Endothelial cell of hepatic sinusoid (primary cell): ENCODE results near the gene IGF2BP2.
"Not testable (repeated sequence)": the region's sequence is repeated elsewhere in the genome, so short reads cannot be mapped to it uniquely, and the experiment has no call there.

Experiments
- in situ Hi-C: cut with HindIII; loops from 2 replicates; pipeline ENCODE4 v1.10.0; 2017; ENCODE audit warnings: low sequenced_read_pairs

Gene IGF2BP2

GRCh38 chr3:185838417-185838989 lies 13.7 kb upstream of the IGF2BP2 start:
- in situ Hi-C loops: not testable (repeated sequence)

- in situ Hi-C loops: no loop called here
Measured at GRCh38 chr3:185837414-185837813, 12.6 kb upstream of the IGF2BP2 start.

- in situ Hi-C loops: no loop called here
Measured at GRCh38 chr3:185831990-185832389, 7.1 kb upstream of the IGF2BP2 start.

- in situ Hi-C loops: no loop called here
Measured at GRCh38 chr3:185831195-185831594, 6.4 kb upstream of the IGF2BP2 start.

GRCh38 chr3:185830018-185830797 lies 5.4 kb upstream of the IGF2BP2 start:
- in situ Hi-C loops: no loop called here

GRCh38 chr3:185828755-185829154 lies 3.9 kb upstream of the IGF2BP2 start:
- in situ Hi-C loops: loop anchor here (5.0 kb wide), 1 partner anchor 64 kb away; no protein-coding TSS in a partner anchor

- in situ Hi-C loops: loop anchor here (5.0 kb wide), 1 partner anchor 65 kb away; no protein-coding TSS in a partner anchor
Measured at GRCh38 chr3:185827595-185828344, 2.9 kb upstream of the IGF2BP2 start.

- in situ Hi-C loops: loop anchor here (5.0 kb wide), 1 partner anchor 66 kb away; no protein-coding TSS in a partner anchor
Measured at GRCh38 chr3:185825639-185826481, 1.0 kb upstream of the IGF2BP2 start.

GRCh38 chr3:185824051-185825005 lies 514 bp downstream of the IGF2BP2 start:
- in situ Hi-C loops: loop anchor here (5.0 kb wide), 4 partner anchors 33 to 152 kb away; no protein-coding TSS in a partner anchor

GRCh38 chr3:185823078-185824044 lies 1.5 kb downstream of the IGF2BP2 start:
- in situ Hi-C loops: loop anchor here (5.0 kb wide), 3 partner anchors 34 to 151 kb away; no protein-coding TSS in a partner anchor

- in situ Hi-C loops: loop anchor here (5.0 kb wide), 3 partner anchors 35 to 150 kb away; no protein-coding TSS in a partner anchor
Measured at GRCh38 chr3:185822221-185823000, 2.4 kb downstream of the IGF2BP2 start.

GRCh38 chr3:185820973-185821758 lies 3.7 kb downstream of the IGF2BP2 start:
- in situ Hi-C loops: loop anchor here (5.0 kb wide), 3 partner anchors 36 to 149 kb away; no protein-coding TSS in a partner anchor

GRCh38 chr3:185818267-185818875 lies 6.5 kb downstream of the IGF2BP2 start:
- in situ Hi-C loops: loop anchor here (5.0 kb wide), 1 partner anchor 94 kb away; no protein-coding TSS in a partner anchor

GRCh38 chr3:185815391-185816282 lies 9.2 kb downstream of the IGF2BP2 start:
- in situ Hi-C loops: loop anchor here (5.0 kb wide), 1 partner anchor 97 kb away; no protein-coding TSS in a partner anchor

- in situ Hi-C loops: no loop called here
Measured at GRCh38 chr3:185813691-185814215, 11.1 kb downstream of the IGF2BP2 start.
